GM12891 (cell line): ENCODE measurements around the gene PHF23.

Source experiments
- POLR2A ChIP-seq: IDR thresholded peaks from 2 replicates; pipeline ENCODE4 v1.6.1; 2011; ENCODE audit warnings: low read depth, low read length, control low read depth
- POLR2AphosphoS5 ChIP-seq: IDR thresholded peaks from 2 replicates; pipeline ENCODE4 v1.6.1; 2011; ENCODE audit warnings: low read depth, low read length, control low read depth

- TF ChIP-seq POLR2AphosphoS5 = no peak
- TF ChIP-seq POLR2A = no peak
Observed at GRCh38 chr17:7259555-7259889, 20.3 kb upstream of the PHF23 start.
